Measurements from ENCODE around the gene STK32C.
"Not testable (repeated sequence)": the region's sequence is repeated elsewhere in the genome, so short reads cannot be mapped to it uniquely, and the experiment has no call there.

Gene STK32C

DNA sequence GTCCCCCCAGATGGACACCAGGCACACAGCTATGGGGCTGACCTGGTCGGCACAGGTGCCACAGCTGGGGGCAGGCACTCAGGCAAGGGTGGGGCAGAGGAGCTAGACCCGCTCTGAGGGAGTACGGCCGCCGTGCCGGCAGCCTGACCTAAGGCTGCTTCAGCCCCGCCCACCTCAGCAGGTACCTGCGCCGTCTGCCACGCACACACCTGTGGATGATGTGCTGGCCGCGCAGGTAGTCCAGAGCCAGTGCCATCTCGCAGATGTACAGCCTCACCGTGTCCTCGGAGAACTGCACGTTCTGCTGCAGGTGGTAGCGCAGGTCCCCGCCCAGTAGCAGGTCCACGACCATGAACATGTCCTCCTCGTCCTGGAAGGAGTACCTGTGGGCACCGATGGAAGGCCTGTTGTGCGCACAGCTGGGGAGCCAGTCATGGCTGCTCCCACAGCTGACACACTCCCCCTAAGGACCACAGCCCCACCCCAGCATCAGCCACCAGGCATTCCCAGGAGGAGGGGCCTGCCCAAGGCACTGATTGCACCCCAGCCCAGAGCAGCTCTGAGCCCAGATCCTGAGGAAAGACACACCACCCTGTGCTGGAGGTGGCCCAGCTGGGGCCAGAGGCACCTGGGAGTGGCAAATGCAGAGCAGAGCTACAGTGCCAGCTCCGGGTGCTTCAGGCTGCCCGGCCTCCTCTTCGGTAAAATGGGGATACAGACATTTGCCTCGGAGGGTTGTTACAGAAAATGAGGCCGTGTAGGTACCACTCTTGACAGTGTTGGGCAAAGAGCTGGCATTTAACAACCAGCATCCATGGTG, 81.0 kb downstream of the STK32C start:
- Histone ChIP-seq H3K4me1 (ENCODE audit: control insufficient read depth, low read depth, low read length) (no peaks in the 10 kb centered on the region), H3K36me3 (ENCODE audit: control insufficient read depth, low read depth, low read length) (no peaks in the 10 kb centered on the region)

DNA sequence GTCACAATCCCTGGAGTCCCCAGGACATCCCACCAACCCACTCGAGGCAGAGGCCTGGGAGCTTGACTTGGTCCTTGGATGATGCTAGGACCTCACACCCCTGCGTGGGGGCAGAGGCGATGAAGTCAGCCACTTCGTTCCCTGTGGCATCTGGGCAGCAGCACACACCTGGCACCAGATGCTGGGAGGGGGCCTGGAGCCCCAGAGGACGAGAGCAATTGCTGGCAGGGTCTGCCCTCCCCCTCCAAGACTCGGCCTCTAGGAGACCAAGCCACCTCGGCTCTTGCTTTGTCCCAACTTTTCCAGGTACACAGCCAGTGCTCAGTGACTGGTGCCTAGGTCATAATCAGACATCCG, 81.9 kb downstream of the STK32C start:
- Histone ChIP-seq H3K9ac (ENCODE audit: low read length) (no peak overlapping the region), H3K27me3 (ENCODE audit: control insufficient read depth, insufficient read depth, low read length) (no peaks in the 10 kb centered on the region), H3K4me1 (ENCODE audit: control insufficient read depth, low read depth, low read length) (no peaks in the 10 kb centered on the region), H3K27ac (ENCODE audit: low read length) (no peak overlapping the region), H3K9me3 (ENCODE audit: control insufficient read depth, low read depth, low read length) (no peaks in the 10 kb centered on the region), H3K4me3 (ENCODE audit: low read length) (no peak overlapping the region), H3K36me3 (ENCODE audit: control insufficient read depth, low read depth, low read length) (no peaks in the 10 kb centered on the region)

More for the DNA sequence above, 81.0 kb downstream of the STK32C start:
- Histone ChIP-seq H3K27ac (ENCODE audit: low read length) (no peak overlapping the region), H3K27me3 (ENCODE audit: control insufficient read depth, insufficient read depth, low read length) (no peaks in the 10 kb centered on the region), H3K4me3 (ENCODE audit: low read length) (no peak overlapping the region), H3K9me3 (ENCODE audit: control insufficient read depth, low read depth, low read length) (no peaks in the 10 kb centered on the region), H3K9ac (ENCODE audit: low read length) (no peak overlapping the region)

- H3K9me3 ChIP-seq (ENCODE audit: control insufficient read depth, low read depth, low read length), result no peaks in the 10 kb centered on the region
- H3K36me3 ChIP-seq (ENCODE audit: control insufficient read depth, low read depth, low read length), result no peaks in the 10 kb centered on the region
- no peak overlapping the region for H3K27ac ChIP-seq (ENCODE audit: low read length)
- H3K9ac ChIP-seq (ENCODE audit: low read length), result no peak overlapping the region
- no peak overlapping the region for H3K4me3 ChIP-seq (ENCODE audit: low read length)
- no peaks in the 10 kb centered on the region for H3K4me1 ChIP-seq (ENCODE audit: control insufficient read depth, low read depth, low read length)
- no peaks in the 10 kb centered on the region for H3K27me3 ChIP-seq (ENCODE audit: control insufficient read depth, insufficient read depth, low read length)
These were observed 82.5 kb downstream of the STK32C start for GRCh38 chr10:132225073-132225848.

DNA sequence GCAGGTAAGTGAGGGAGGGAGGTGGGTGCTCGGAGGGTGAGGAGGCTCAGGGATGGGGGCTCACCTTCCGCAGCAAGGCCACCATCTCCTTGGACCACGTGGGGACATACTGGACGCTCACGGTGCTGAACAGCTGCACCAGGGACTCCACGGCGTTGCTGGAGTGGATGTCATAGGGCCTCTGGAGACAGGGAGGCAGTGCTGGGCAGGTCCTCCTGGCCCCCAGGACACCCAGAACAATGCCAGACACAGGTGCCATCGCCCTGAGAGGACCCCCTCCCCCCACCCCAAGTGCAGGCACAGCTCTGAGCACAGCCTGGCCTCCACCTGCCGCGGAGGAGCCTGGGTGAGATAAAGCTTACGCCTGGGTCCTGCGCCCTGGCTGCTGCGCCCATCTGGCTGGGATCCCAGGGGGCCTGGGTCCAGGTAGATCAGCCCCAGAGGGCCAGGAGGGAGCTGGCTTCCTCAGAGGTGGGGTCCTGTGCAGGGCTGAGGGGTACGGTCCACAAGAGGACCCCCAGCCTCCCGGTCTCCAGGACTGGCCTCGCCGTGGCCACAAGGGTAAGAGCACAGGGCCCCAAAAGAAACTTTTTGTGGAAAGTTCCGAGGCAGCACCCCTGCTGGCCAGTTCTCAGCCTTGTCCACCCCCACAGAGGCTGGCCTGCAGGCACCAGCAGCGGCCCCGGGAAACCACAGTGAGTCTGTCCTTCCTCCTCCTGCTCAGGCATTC, 83.2 kb downstream of the STK32C start:
- H3K9me3 ChIP-seq (ENCODE audit: control insufficient read depth, low read depth, low read length), result no peaks in the 10 kb centered on the region
- H3K27me3 ChIP-seq (ENCODE audit: control insufficient read depth, insufficient read depth, low read length), result no peaks in the 10 kb centered on the region
- no peak overlapping the region for H3K9ac ChIP-seq (ENCODE audit: low read length)
- no peak overlapping the region for H3K27ac ChIP-seq (ENCODE audit: low read length)
- H3K36me3 ChIP-seq (ENCODE audit: control insufficient read depth, low read depth, low read length), result no peaks in the 10 kb centered on the region
- no peak overlapping the region for H3K4me3 ChIP-seq (ENCODE audit: low read length)
- no peaks in the 10 kb centered on the region for H3K4me1 ChIP-seq (ENCODE audit: control insufficient read depth, low read depth, low read length)

GRCh38 chr10:132223611-132224342, 84.0 kb downstream of the STK32C start:
- no peak overlapping the region for H3K4me3 ChIP-seq (ENCODE audit: low read length)
- H3K36me3 ChIP-seq (ENCODE audit: control insufficient read depth, low read depth, low read length), result no peaks in the 10 kb centered on the region
- no peaks in the 10 kb centered on the region for H3K9me3 ChIP-seq (ENCODE audit: control insufficient read depth, low read depth, low read length)
- H3K9ac ChIP-seq (ENCODE audit: low read length), result no peak overlapping the region
- no peak overlapping the region for H3K27ac ChIP-seq (ENCODE audit: low read length)
- H3K4me1 ChIP-seq (ENCODE audit: control insufficient read depth, low read depth, low read length), result no peaks in the 10 kb centered on the region
- no peaks in the 10 kb centered on the region for H3K27me3 ChIP-seq (ENCODE audit: control insufficient read depth, insufficient read depth, low read length)

DNA sequence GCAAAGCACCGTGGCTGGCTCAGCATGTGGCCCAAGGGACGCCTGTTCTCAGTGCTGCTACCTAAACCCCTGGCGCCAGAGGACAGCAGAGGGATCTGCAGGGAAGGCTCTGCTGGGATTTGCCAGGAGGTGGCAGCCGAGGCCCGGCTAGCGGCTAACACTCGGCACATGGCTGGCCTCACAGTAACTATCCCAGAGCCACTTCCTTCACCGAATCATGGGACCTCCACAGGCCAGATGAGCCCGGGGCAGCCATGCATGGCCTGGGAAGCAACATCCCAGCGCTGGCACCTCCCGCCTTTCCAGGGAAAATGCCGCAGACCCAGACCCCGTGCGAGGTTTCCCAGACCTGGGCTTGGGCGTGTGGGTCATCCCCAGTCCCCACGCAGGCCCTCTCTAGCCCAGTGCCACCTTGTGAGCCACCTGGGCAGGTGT, 84.6 kb downstream of the STK32C start:
- H3K9me3 ChIP-seq (ENCODE audit: control insufficient read depth, low read depth, low read length), result no peaks in the 10 kb centered on the region
- H3K9ac ChIP-seq (ENCODE audit: low read length), result no peak overlapping the region
- H3K27ac ChIP-seq (ENCODE audit: low read length), result no peak overlapping the region
- no peaks in the 10 kb centered on the region for H3K27me3 ChIP-seq (ENCODE audit: control insufficient read depth, insufficient read depth, low read length)
- no peak overlapping the region for H3K4me3 ChIP-seq (ENCODE audit: low read length)
- no peaks in the 10 kb centered on the region for H3K36me3 ChIP-seq (ENCODE audit: control insufficient read depth, low read depth, low read length)
- no peaks in the 10 kb centered on the region for H3K4me1 ChIP-seq (ENCODE audit: control insufficient read depth, low read depth, low read length)

- no peaks in the 10 kb centered on the region for H3K36me3 ChIP-seq (ENCODE audit: control insufficient read depth, low read depth, low read length)
- H3K9me3 ChIP-seq (ENCODE audit: control insufficient read depth, low read depth, low read length), result no peaks in the 10 kb centered on the region
- no peak overlapping the region for H3K9ac ChIP-seq (ENCODE audit: low read length)
- H3K4me1 ChIP-seq (ENCODE audit: control insufficient read depth, low read depth, low read length), result no peaks in the 10 kb centered on the region
- H3K27me3 ChIP-seq (ENCODE audit: control insufficient read depth, insufficient read depth, low read length), result no peaks in the 10 kb centered on the region
- no peak overlapping the region for H3K27ac ChIP-seq (ENCODE audit: low read length)
- H3K4me3 ChIP-seq (ENCODE audit: low read length), result no peak overlapping the region
These were observed 85.0 kb downstream of the STK32C start for GRCh38 chr10:132222726-132223125.

DNA sequence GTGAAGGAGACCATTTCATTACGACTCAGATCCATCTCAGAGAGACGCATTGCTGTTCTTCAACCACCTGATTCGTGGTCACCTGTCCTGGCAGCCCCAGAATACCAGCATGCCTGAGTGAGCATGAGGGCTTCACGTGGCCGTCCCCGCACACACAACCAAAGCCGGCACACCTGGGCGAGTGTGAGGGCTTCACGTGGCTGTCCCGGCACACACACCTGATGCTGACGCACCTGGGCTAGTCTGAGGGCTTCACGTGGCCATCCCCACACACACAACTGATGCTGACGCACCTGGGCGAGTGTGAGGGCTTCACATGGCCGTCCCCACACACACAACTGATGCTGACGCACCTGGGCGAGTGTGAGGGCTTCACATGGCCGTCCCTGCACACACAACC, 86.8 kb downstream of the STK32C start:
- not testable (repeated sequence) for H3K36me3 ChIP-seq (ENCODE audit: control insufficient read depth, low read depth, low read length); H3K9me3 ChIP-seq (ENCODE audit: control insufficient read depth, low read depth, low read length); H3K27ac ChIP-seq (ENCODE audit: low read length); H3K9ac ChIP-seq (ENCODE audit: low read length); H3K4me3 ChIP-seq (ENCODE audit: low read length); H3K27me3 ChIP-seq (ENCODE audit: control insufficient read depth, insufficient read depth, low read length); H3K4me1 ChIP-seq (ENCODE audit: control insufficient read depth, low read depth, low read length)

DNA sequence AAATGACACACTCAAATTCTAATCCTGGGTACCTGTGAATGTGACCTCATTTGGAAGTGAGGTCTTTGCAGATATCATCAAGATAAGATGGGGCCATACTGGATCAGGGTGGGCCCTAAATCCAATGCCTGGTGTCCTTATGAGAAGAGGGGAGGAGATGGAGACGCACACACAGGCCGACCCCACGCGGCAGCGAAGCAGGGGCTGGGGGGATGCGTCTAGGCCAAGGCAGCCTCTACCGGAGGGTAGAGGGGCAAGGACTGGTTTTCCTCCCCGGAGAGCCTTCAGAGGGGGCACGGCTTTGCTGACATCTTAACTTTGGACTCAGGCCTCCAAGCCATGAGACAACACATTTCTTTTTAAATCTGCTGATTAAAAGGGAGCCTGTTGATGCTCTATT, 87.7 kb downstream of the STK32C start:
- Histone ChIP-seq H3K27me3 (ENCODE audit: control insufficient read depth, insufficient read depth, low read length) (no peaks in the 10 kb centered on the region), H3K4me1 (ENCODE audit: control insufficient read depth, low read depth, low read length) (no peaks in the 10 kb centered on the region), H3K9ac (ENCODE audit: low read length) (no peak overlapping the region), H3K4me3 (ENCODE audit: low read length) (no peak overlapping the region), H3K36me3 (ENCODE audit: control insufficient read depth, low read depth, low read length) (no peaks in the 10 kb centered on the region), H3K9me3 (ENCODE audit: control insufficient read depth, low read depth, low read length) (no peaks in the 10 kb centered on the region), H3K27ac (ENCODE audit: low read length) (no peak overlapping the region)

GRCh38 chr10:132219486-132219885, 88.3 kb downstream of the STK32C start:
- no peaks in the 10 kb centered on the region for H3K27me3 ChIP-seq (ENCODE audit: control insufficient read depth, insufficient read depth, low read length)
- no peaks in the 10 kb centered on the region for H3K9me3 ChIP-seq (ENCODE audit: control insufficient read depth, low read depth, low read length)
- no peaks in the 10 kb centered on the region for H3K4me1 ChIP-seq (ENCODE audit: control insufficient read depth, low read depth, low read length)
- no peak overlapping the region for H3K27ac ChIP-seq (ENCODE audit: low read length)
- no peak overlapping the region for H3K9ac ChIP-seq (ENCODE audit: low read length)
- no peaks in the 10 kb centered on the region for H3K36me3 ChIP-seq (ENCODE audit: control insufficient read depth, low read depth, low read length)
- no peak overlapping the region for H3K4me3 ChIP-seq (ENCODE audit: low read length)

GRCh38 chr10:132216441-132216840, 91.3 kb downstream of the STK32C start:
- H3K4me3 ChIP-seq (ENCODE audit: low read length); H3K9me3 ChIP-seq (ENCODE audit: control insufficient read depth, low read depth, low read length); H3K36me3 ChIP-seq (ENCODE audit: control insufficient read depth, low read depth, low read length): not testable (repeated sequence)

More at GRCh38 chr10:132216441-132216840, 91.3 kb downstream of the STK32C start:
- H3K9ac ChIP-seq (ENCODE audit: low read length); H3K4me1 ChIP-seq (ENCODE audit: control insufficient read depth, low read depth, low read length); H3K27ac ChIP-seq (ENCODE audit: low read length); H3K27me3 ChIP-seq (ENCODE audit: control insufficient read depth, insufficient read depth, low read length): not testable (repeated sequence)

Data from iPS-18a (cell line).